Panc1 (cell line): Measurements from ENCODE around the gene ARFIP2. TPM values are rescaled to one million over a fixed set of nuclear protein-coding genes. Genes with fewer than 3 reads are reported as not detected.

Experiments
- ATAC-seq: fragments of 200-7000 bp; cut with Tn5 transposase; 2 replicates; pipeline ENCODE4 v1.9.1; 2020; ENCODE audit warnings: mild to moderate bottlenecking, moderate library complexity
- BruUV-seq: library from RNA; stranded (reverse); fragments of 400-500 nt; replicated peaks from 2 replicates; lab custom pipeline; 2021; lab: Mats Ljungman, UMichigan
- CTCF ChIA-PET: fragments of 300-600 bp; sonication (Branson Sonifier 250); formaldehyde crosslinking; loops from one replicate; lab custom pipeline; 2022; ENCODE audit warnings: antibody characterized with exemption; lab: Charles Lee
- POLR2A ChIA-PET: fragments of 300-600 bp; sonication (Branson Sonifier 250); formaldehyde crosslinking; loops from one replicate; lab custom pipeline; 2022; ENCODE audit warnings: antibody characterized with exemption; lab: Charles Lee
- DNase-seq: peaks from one replicate; pipeline ENCODE4 v3.0.0-alpha.2; 2010; ENCODE audit warnings: low read depth, low spot score
- H3K27ac ChIP-seq: 2 replicates; pipeline ENCODE4 v1.5.1; 2011; ENCODE audit warnings: mild to moderate bottlenecking, low read length, inconsistent platforms
- H3K27me3 ChIP-seq: fragments of 200-500 bp; sonication (Bioruptor generic); 2 replicates; pipeline ENCODE4 v1.6.0; 2014; ENCODE audit warnings: low read length, inconsistent platforms; ENCODE audit not compliant: control insufficient read depth, insufficient read depth
- H3K36me3 ChIP-seq: fragments of 200-500 bp; sonication (Bioruptor generic); 2 replicates; pipeline ENCODE4 v1.5.1; 2014; ENCODE audit warnings: inconsistent platforms, mild to moderate bottlenecking, low read length, moderate library complexity; ENCODE audit not compliant: control insufficient read depth, insufficient read depth
- H3K4me1 ChIP-seq: 2 replicates; pipeline ENCODE4 v1.5.1; 2011; ENCODE audit warnings: inconsistent platforms, mild to moderate bottlenecking, low read length, moderate library complexity; ENCODE audit not compliant: control insufficient read depth, insufficient read depth
- H3K4me3 ChIP-seq, 2 experiments: 2 replicates each; pipeline ENCODE4 v1.5.1; 2011 to 2012; ENCODE audit warnings: low read depth in 2 of 2, low read length in 2 of 2, mild to moderate bottlenecking in 2 of 2, inconsistent platforms in 1 of 2, moderate library complexity in 1 of 2
- H3K9me3 ChIP-seq: fragments of 200-500 bp; sonication (Bioruptor generic); 2 replicates; pipeline ENCODE4 v1.5.1; 2014; ENCODE audit warnings: low read depth, mild to moderate bottlenecking, inconsistent platforms, low read length, moderate library complexity; ENCODE audit not compliant: control insufficient read depth, insufficient read depth
- POLR2AphosphoS5 ChIP-seq: IDR thresholded peaks from 2 replicates; pipeline ENCODE4 v1.6.1; 2012; ENCODE audit warnings: mild to moderate bottlenecking, low read depth, low read length, moderate library complexity
- SIN3A ChIP-seq: IDR thresholded peaks from 2 replicates; pipeline ENCODE4 v1.6.1; 2012; ENCODE audit warnings: low read depth, mild to moderate bottlenecking, low read length, moderate library complexity, borderline replicate concordance; ENCODE audit not compliant: insufficient read depth
- TCF7L2 ChIP-seq: IDR thresholded peaks from 2 replicates; pipeline ENCODE4 v1.6.1; 2011; ENCODE audit warnings: mild to moderate bottlenecking, low read depth, low read length, inconsistent platforms
- in situ Hi-C: cut with HindIII; loops from 2 replicates; pipeline ENCODE4 v1.10.0; 2016; ENCODE audit warnings: low sequenced_read_pairs, low pct_unique_long_range_greater_than_20kb
- intact Hi-C: fragments of 100-400 bp; cut with micrococcal nuclease; formaldehyde crosslinking; loops from one replicate; pipeline ENCODE4 v1.10.0; 2022; ENCODE audit not compliant: unreplicated experiment
- total RNA-seq: library from RNA; stranded (reverse); gene quantifications from one replicate; pipeline ENCODE4 v1.2.1, GENCODE V29; 2021; ENCODE audit not compliant: unreplicated experiment
- TF ChIP-seq, protein P1 (sequence below), 2 experiments: IDR thresholded peaks; 2 replicates each; pipeline ENCODE4 v1.6.1; 2011 to 2012; ENCODE audit warnings: low read depth in 2 of 2, control low read depth in 1 of 2, low read length in 1 of 2, mild to moderate bottlenecking in 1 of 2, moderate library complexity in 1 of 2; ENCODE audit not compliant: insufficient read depth in 1 of 2
- TF ChIP-seq, protein P2 (sequence below): fragments of 450-650 bp; IDR thresholded peaks from 2 replicates; pipeline ENCODE4 v1.5.1; 2017; ENCODE audit warnings: mild to moderate bottlenecking

ARFIP2 gene
- total RNA-seq, 1 experiment from 2014 or later, result 116 TPM

GRCh38 chr11:6486938-6487337 is 5.8 kb upstream of the ARFIP2 start:
- TF ChIP-seq POLR2AphosphoS5 (no peak), TCF7L2 (no peak), SIN3A (no peak)
- TF ChIP-seq, protein P1, sequence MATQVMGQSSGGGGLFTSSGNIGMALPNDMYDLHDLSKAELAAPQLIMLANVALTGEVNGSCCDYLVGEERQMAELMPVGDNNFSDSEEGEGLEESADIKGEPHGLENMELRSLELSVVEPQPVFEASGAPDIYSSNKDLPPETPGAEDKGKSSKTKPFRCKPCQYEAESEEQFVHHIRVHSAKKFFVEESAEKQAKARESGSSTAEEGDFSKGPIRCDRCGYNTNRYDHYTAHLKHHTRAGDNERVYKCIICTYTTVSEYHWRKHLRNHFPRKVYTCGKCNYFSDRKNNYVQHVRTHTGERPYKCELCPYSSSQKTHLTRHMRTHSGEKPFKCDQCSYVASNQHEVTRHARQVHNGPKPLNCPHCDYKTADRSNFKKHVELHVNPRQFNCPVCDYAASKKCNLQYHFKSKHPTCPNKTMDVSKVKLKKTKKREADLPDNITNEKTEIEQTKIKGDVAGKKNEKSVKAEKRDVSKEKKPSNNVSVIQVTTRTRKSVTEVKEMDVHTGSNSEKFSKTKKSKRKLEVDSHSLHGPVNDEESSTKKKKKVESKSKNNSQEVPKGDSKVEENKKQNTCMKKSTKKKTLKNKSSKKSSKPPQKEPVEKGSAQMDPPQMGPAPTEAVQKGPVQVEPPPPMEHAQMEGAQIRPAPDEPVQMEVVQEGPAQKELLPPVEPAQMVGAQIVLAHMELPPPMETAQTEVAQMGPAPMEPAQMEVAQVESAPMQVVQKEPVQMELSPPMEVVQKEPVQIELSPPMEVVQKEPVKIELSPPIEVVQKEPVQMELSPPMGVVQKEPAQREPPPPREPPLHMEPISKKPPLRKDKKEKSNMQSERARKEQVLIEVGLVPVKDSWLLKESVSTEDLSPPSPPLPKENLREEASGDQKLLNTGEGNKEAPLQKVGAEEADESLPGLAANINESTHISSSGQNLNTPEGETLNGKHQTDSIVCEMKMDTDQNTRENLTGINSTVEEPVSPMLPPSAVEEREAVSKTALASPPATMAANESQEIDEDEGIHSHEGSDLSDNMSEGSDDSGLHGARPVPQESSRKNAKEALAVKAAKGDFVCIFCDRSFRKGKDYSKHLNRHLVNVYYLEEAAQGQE (IDR thresholded peaks at IDR 0.05; ENCODE audit: insufficient read depth in 1 of 2, low read depth in 2 of 2, low read length in 1 of 2), result no peak
- TF ChIP-seq, protein P2, sequence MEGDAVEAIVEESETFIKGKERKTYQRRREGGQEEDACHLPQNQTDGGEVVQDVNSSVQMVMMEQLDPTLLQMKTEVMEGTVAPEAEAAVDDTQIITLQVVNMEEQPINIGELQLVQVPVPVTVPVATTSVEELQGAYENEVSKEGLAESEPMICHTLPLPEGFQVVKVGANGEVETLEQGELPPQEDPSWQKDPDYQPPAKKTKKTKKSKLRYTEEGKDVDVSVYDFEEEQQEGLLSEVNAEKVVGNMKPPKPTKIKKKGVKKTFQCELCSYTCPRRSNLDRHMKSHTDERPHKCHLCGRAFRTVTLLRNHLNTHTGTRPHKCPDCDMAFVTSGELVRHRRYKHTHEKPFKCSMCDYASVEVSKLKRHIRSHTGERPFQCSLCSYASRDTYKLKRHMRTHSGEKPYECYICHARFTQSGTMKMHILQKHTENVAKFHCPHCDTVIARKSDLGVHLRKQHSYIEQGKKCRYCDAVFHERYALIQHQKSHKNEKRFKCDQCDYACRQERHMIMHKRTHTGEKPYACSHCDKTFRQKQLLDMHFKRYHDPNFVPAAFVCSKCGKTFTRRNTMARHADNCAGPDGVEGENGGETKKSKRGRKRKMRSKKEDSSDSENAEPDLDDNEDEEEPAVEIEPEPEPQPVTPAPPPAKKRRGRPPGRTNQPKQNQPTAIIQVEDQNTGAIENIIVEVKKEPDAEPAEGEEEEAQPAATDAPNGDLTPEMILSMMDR, result no peak
- Histone ChIP-seq H3K9me3 (no peaks in the 10 kb centered on the region), H3K36me3 (peaks cover 30% of the 10 kb centered on the region), H3K4me3 (no peak overlapping the region), H3K4me1 (peaks cover 12% of the 10 kb centered on the region), H3K27ac (no peak overlapping the region), H3K27me3 (no peaks in the 10 kb centered on the region)
- intact Hi-C loops (no loop called here), in situ Hi-C loops (no loop called here)
- ChIA-PET POLR2A (no interaction called here), CTCF (no interaction called here)
- ATAC-seq, result no peak
- DNase-seq, result no peak
- BruUV-seq, result no TSS peak

DNA sequence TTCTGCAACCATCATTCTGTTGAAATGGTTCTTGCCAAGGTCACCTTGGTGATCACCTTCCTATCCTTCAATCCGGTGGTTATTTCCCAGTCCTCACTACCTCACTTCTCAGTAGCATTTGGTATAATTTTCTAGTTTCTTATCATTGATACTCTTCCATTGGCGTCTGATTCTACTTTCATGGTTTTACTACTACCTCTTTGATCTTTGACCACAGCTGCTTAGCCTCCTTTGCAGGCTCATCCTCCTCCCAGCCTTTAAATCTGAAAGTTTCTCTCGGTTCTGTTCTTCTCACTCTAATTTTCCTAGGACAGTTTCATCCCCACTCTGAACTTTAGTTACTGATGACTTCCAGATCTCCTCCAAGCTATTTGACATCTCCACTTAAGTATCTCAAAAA is 5.1 kb upstream of the ARFIP2 start:
- Histone ChIP-seq H3K4me1 (peaks cover 12% of the 10 kb centered on the region), H3K36me3 (peaks cover 30% of the 10 kb centered on the region), H3K27ac (no peak overlapping the region), H3K9me3 (no peaks in the 10 kb centered on the region), H3K4me3 (no peak overlapping the region), H3K27me3 (no peaks in the 10 kb centered on the region)
- in situ Hi-C loops, result no loop called here
- intact Hi-C loops, result no loop called here
- ChIA-PET POLR2A (no interaction called here), CTCF (no interaction called here)
- BruUV-seq, result no TSS peak
- no peak for ATAC-seq
- TF ChIP-seq, protein P2, result no peak
- TF ChIP-seq, protein P1 (IDR thresholded peaks at IDR 0.05; ENCODE audit: insufficient read depth in 1 of 2, low read depth in 2 of 2, low read length in 1 of 2), result no peak
- TF ChIP-seq TCF7L2, result no peak
- TF ChIP-seq POLR2AphosphoS5, result no peak
- TF ChIP-seq SIN3A, result no peak
- DNase-seq, result no peak
